Endothelial cell of umbilical vein (primary cell): ENCODE data around the gene CD160. TPM values are rescaled to one million over a fixed set of nuclear protein-coding genes. Genes with fewer than 3 reads are reported as not detected.

Source experiments
- BruUV-seq: library from RNA; stranded (reverse); fragments of 400-500 nt; replicated peaks from 2 replicates; lab custom pipeline; 2021; lab: Mats Ljungman, UMichigan
- CTCF ChIA-PET: fragments of 300-600, 350-600 bp; sonication (Branson Sonifier 250); formaldehyde crosslinking; loops from one replicate; lab custom pipeline; 2021; ENCODE audit warnings: antibody characterized with exemption, inconsistent platforms; lab: Charles Lee
- POLR2A ChIA-PET: fragments of 300-600, 350-600 bp; sonication (Branson Sonifier 250); formaldehyde crosslinking; loops from one replicate; lab custom pipeline; 2021; ENCODE audit warnings: antibody characterized with exemption, inconsistent platforms; lab: Charles Lee
- DNase-seq: peaks from one replicate; pipeline ENCODE4 v3.0.0-alpha.2; 2011; ENCODE audit warnings: low read depth, low spot score
- FAIRE-seq: peaks from 2 replicates; lab custom pipeline; 2011; peaks lifted over from hg19 to GRCh38; lab: Jason Lieb, UNC
- H2AFZ ChIP-seq: 2 replicates; pipeline ENCODE4 v1.6.0; 2012; ENCODE audit warnings: low read depth, low read length, control low read depth, inconsistent platforms
- H3K27ac ChIP-seq: 2 replicates; pipeline ENCODE4 v1.5.1; 2011; ENCODE audit warnings: low read depth, mild to moderate bottlenecking, control low read depth, low read length, moderate library complexity; ENCODE audit not compliant: insufficient read depth
- H3K27me3 ChIP-seq, 2 experiments: 2 replicates each; pipeline versions ENCODE4 v1.6.0 to v1.6.1; 2011; ENCODE audit warnings: low read length in 2 of 2, mixed read lengths in 1 of 2; ENCODE audit not compliant: control insufficient read depth in 2 of 2, insufficient read depth in 2 of 2
- H3K36me3 ChIP-seq, 2 experiments: 2 replicates in 1 of 2; 3 replicates in 1 of 2; pipeline ENCODE4 v1.5.1; 2011; ENCODE audit warnings: low read length in 2 of 2, mild to moderate bottlenecking in 1 of 2, moderate library complexity in 1 of 2; ENCODE audit not compliant: control insufficient read depth in 2 of 2, insufficient read depth in 2 of 2; ENCODE audit errors: extremely low read depth in 1 of 2
- H3K4me1 ChIP-seq: 3 replicates; pipeline ENCODE4 v1.5.1; 2011; ENCODE audit warnings: mild to moderate bottlenecking, low read length; ENCODE audit not compliant: control insufficient read depth, insufficient read depth; ENCODE audit errors: extremely low read depth
- H3K4me2 ChIP-seq: 2 replicates; pipeline ENCODE4 v1.6.1; 2011; ENCODE audit warnings: low read length, control low read depth, mixed read lengths; ENCODE audit not compliant: insufficient read depth
- H3K4me3 ChIP-seq, 3 experiments: fragments of 200-600 bp in 1 of 3; sonication (generic), shearing (Covaris generic) in 1 of 3; replicated peaks in 1 of 3; 2 replicates each; pipeline ENCODE4 v1.5.1; 2011 to 2016; ENCODE audit warnings: control low read depth in 3 of 3, low read length in 3 of 3, mild to moderate bottlenecking in 2 of 3, inconsistent platforms in 1 of 3, low read depth in 1 of 3, moderate library complexity in 1 of 3; ENCODE audit not compliant: insufficient read depth in 1 of 3
- H3K79me2 ChIP-seq: 2 replicates; pipeline ENCODE4 v1.6.0; 2012; ENCODE audit warnings: low read length, inconsistent platforms; ENCODE audit not compliant: control insufficient read depth, insufficient read depth
- H3K9ac ChIP-seq: replicated peaks from 2 replicates; pipeline ENCODE3; 2011; ENCODE audit warnings: low read length, control low read depth; ENCODE audit not compliant: insufficient read depth; ENCODE audit errors: extremely low read depth
- H3K9me1 ChIP-seq: replicated peaks from 3 replicates; pipeline ENCODE4 v1.6.0; 2011; ENCODE audit warnings: mild to moderate bottlenecking, low read length; ENCODE audit not compliant: control insufficient read depth, insufficient read depth; ENCODE audit errors: extremely low read depth
- H3K9me3 ChIP-seq: replicated peaks from 2 replicates; pipeline ENCODE4 v1.5.1; 2012; ENCODE audit warnings: low read length, inconsistent platforms; ENCODE audit not compliant: control insufficient read depth, insufficient read depth
- H4K20me1 ChIP-seq: replicated peaks from 2 replicates; pipeline ENCODE3; 2011; ENCODE audit warnings: mild to moderate bottlenecking, low read length; ENCODE audit not compliant: control insufficient read depth, insufficient read depth; ENCODE audit errors: extremely low read depth
- EZH2 ChIP-seq: IDR thresholded peaks from 2 replicates; pipeline ENCODE4 v1.6.1; 2012; ENCODE audit warnings: borderline replicate concordance, low read depth, mild to moderate bottlenecking, moderate library complexity, low read length, inconsistent platforms; ENCODE audit not compliant: severe bottlenecking
- FOS ChIP-seq: IDR thresholded peaks from 2 replicates; pipeline ENCODE4 v1.6.1; 2011; ENCODE audit warnings: mild to moderate bottlenecking, low read length, moderate library complexity, borderline replicate concordance; ENCODE audit not compliant: insufficient read depth
- GATA2 ChIP-seq: IDR thresholded peaks from 2 replicates; pipeline ENCODE4 v1.7.0; 2011; ENCODE audit warnings: low read depth, mild to moderate bottlenecking, moderate library complexity, mixed read lengths, low read length; ENCODE audit not compliant: insufficient read length, insufficient read depth
- JUN ChIP-seq: IDR thresholded peaks from 2 replicates; pipeline ENCODE4 v1.6.1; 2011; ENCODE audit warnings: borderline replicate concordance, low read depth; ENCODE audit not compliant: insufficient read length, insufficient read depth
- MYC ChIP-seq: IDR thresholded peaks from one replicate; pipeline ENCODE4 v1.6.1; 2011; ENCODE audit warnings: mild to moderate bottlenecking, low read depth, low read length
- POLR2A ChIP-seq: IDR thresholded peaks from 2 replicates; pipeline ENCODE4 v1.6.1; 2012; ENCODE audit warnings: low read depth, mild to moderate bottlenecking, control low read depth, low read length
- POLR2AphosphoS5 ChIP-seq: IDR thresholded peaks from 2 replicates; pipeline ENCODE4 v1.6.1; 2012; ENCODE audit warnings: low read depth, mild to moderate bottlenecking, control low read depth, low read length, moderate library complexity; ENCODE audit not compliant: insufficient read depth
- dilution Hi-C: fragments of 300-500 bp; cut with MboI; formaldehyde crosslinking; loops from one replicate; pipeline ENCODE4 v1.15.0; 2019; ENCODE audit warnings: low sequenced_read_pairs; ENCODE audit not compliant: extremely low pct_ligation_motif_present
- intact Hi-C: fragments of 100-400 bp; cut with micrococcal nuclease; formaldehyde crosslinking; loops from one replicate; pipeline ENCODE4 v1.10.0; 2022
- polyA plus RNA-seq, 4 experiments: library from polyadenylated mRNA; depleted of rRNA in 3 of 4; stranded (reverse) in 3 of 4; unstranded in 1 of 4; fragments of >200 nt; gene quantifications; 2 replicates each; pipeline versions ENCODE4 v1.2.1 to v1.2.3, GENCODE V29; 2011 to 2012; ENCODE audit warnings: missing spikeins in 1 of 4
- total RNA-seq: library from RNA; stranded (reverse); gene quantifications from 2 replicates; pipeline ENCODE4 v1.2.3, GENCODE V29; 2021
- TF ChIP-seq, protein P1 (sequence below), 2 donors: IDR thresholded peaks; 1 replicate in 1 of 2; 2 replicates in 1 of 2; pipeline ENCODE4 v1.5.1; 2011; ENCODE audit warnings: low read length in 2 of 2, mild to moderate bottlenecking in 2 of 2, moderate library complexity in 2 of 2, control low read depth in 1 of 2, inconsistent platforms in 1 of 2, low read depth in 1 of 2; ENCODE audit not compliant: insufficient read depth in 1 of 2; ENCODE audit errors: extremely low read depth in 1 of 2
- TF ChIP-seq, protein P2 (sequence below): IDR thresholded peaks from 2 replicates; pipeline ENCODE4 v1.6.1; 2011; ENCODE audit not compliant: insufficient read depth, insufficient read length

Gene CD160
- total and polyA plus RNA-seq, 2 donors (not counting 3 experiments of a cell fraction or from before 2014, with no cell fraction given), result not detected

DNA sequence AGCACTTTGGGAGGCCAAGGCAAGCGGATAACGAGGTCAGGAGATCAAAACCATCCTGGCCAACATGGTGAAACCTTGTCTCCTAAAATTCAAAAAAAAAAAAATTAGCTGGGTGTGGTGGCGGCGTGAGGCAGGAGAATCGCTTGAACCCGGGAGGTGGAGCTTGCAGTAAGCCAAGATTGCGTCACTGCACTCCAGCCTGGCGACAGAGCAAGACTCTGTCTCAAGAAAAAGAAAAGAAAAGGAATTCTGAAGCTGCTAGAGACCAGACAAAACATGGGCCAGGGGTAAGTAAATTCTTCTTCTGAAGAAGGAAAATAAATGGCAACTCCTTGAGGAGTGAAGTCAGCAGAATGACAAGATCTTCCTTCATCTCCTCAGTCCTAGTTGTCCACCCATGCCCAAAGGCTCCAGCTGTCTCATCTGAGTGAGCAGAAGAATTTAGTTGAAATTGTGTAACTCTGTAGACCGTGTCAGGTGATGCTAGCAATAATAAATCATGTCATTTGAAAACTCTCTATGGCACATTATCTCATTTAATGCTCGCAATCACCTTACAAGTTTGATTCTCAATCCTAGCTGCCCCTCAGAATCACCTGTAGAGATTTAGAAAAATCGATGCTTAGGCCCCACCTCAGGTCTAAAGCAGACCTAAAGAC lies 26.4 kb upstream of the CD160 start:
- H3K9ac ChIP-seq, result no peak overlapping the region
- H3K9me1 ChIP-seq, result no peaks in the 10 kb centered on the region
- H3K27me3 ChIP-seq, result peaks cover 0 to 2% of the 10 kb centered on the region in 2 experiments
- ChIA-PET POLR2A (no interaction called here), CTCF (interaction anchor here (1.7 kb wide), 1 partner anchor 27 kb away, joined by 4 read pairs; no protein-coding TSS in a partner anchor)
- TF ChIP-seq MYC (no peak), POLR2A (no peak), EZH2 (no peak), JUN (no peak), FOS (no peak), GATA2 (no peak), POLR2AphosphoS5 (no peak)
- TF ChIP-seq, protein P1, sequence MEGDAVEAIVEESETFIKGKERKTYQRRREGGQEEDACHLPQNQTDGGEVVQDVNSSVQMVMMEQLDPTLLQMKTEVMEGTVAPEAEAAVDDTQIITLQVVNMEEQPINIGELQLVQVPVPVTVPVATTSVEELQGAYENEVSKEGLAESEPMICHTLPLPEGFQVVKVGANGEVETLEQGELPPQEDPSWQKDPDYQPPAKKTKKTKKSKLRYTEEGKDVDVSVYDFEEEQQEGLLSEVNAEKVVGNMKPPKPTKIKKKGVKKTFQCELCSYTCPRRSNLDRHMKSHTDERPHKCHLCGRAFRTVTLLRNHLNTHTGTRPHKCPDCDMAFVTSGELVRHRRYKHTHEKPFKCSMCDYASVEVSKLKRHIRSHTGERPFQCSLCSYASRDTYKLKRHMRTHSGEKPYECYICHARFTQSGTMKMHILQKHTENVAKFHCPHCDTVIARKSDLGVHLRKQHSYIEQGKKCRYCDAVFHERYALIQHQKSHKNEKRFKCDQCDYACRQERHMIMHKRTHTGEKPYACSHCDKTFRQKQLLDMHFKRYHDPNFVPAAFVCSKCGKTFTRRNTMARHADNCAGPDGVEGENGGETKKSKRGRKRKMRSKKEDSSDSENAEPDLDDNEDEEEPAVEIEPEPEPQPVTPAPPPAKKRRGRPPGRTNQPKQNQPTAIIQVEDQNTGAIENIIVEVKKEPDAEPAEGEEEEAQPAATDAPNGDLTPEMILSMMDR (IDR thresholded peaks at IDR 0.05; ENCODE audit: extremely low read depth in 1 of 2, insufficient read depth in 1 of 2, low read depth in 1 of 2, low read length in 2 of 2), result no peak
- TF ChIP-seq, protein P2, sequence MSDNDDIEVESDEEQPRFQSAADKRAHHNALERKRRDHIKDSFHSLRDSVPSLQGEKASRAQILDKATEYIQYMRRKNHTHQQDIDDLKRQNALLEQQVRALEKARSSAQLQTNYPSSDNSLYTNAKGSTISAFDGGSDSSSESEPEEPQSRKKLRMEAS, result no peak
- intact Hi-C loops (no loop called here), dilution Hi-C loops (no loop called here)
- no peaks in the 10 kb centered on the region for H3K36me3 ChIP-seq
- H3K4me1 ChIP-seq, result no peaks in the 10 kb centered on the region
- H3K4me2 ChIP-seq, result no peak overlapping the region
- H3K27ac ChIP-seq, result no peak overlapping the region
- H4K20me1 ChIP-seq, result no peaks in the 10 kb centered on the region
- no peak overlapping the region for H3K4me3 ChIP-seq
- no TSS peak for BruUV-seq
- no peak for DNase-seq
- no peaks in the 10 kb centered on the region for H3K79me2 ChIP-seq
- H3K9me3 ChIP-seq, result no peaks in the 10 kb centered on the region
- H2AFZ ChIP-seq, result no peak overlapping the region
- no peak for FAIRE-seq
